Iris pigment epithelial cell (primary cell): ENCODE data around the gene MT1X.

Experiments
- DNase-seq: peaks from one replicate; pipeline ENCODE4 v3.0.0-alpha.2; 2011; ENCODE audit warnings: low read depth

The MT1X gene

GRCh38 chr16:56681939-56682702 lies at the start of gene MT1X:
Gene MT1X, plus strand, starts transcription at chr16:56682470. Its CDS starts 71 bp downstream, at chr16:56682541.
- peak; percentile 85 for DNase-seq

GRCh38 chr16:56632848-56633365 lies 49.4 kb upstream of the MT1X start:
- no peak for DNase-seq

- DNase-seq = no peak
Observed at GRCh38 chr16:56633535-56633934, 48.7 kb upstream of the MT1X start.

GRCh38 chr16:56634715-56635440 lies 47.4 kb upstream of the MT1X start:
- DNase-seq = no peak

GRCh38 chr16:56635441-56635967 lies 46.8 kb upstream of the MT1X start:
- DNase-seq = no peak

- no peak for DNase-seq
Observed at GRCh38 chr16:56636616-56637413, 45.5 kb upstream of the MT1X start.

- peak; percentile 66 for DNase-seq
Observed at GRCh38 chr16:56637814-56638750, 44.2 kb upstream of the MT1X start, which contains the start of gene MT1A. Gene MT1A, plus strand, starts transcription at chr16:56638666. Its CDS starts 73 bp downstream, at chr16:56638739.

GRCh38 chr16:56639045-56639444 lies 43.2 kb upstream of the MT1X start:
- no peak for DNase-seq

GRCh38 chr16:56640076-56640475 lies 42.2 kb upstream of the MT1X start:
- no peak for DNase-seq

GRCh38 chr16:56641166-56641565 lies 41.1 kb upstream of the MT1X start:
- no peak for DNase-seq

- DNase-seq = peak; percentile 58
Observed at GRCh38 chr16:56643080-56643778, 39.0 kb upstream of the MT1X start.

GRCh38 chr16:56643833-56644232 lies 38.4 kb upstream of the MT1X start:
- DNase-seq = no peak

GRCh38 chr16:56645311-56645710 lies 37.0 kb upstream of the MT1X start:
- no peak for DNase-seq

- no peak for DNase-seq
Observed at GRCh38 chr16:56645838-56646237, 36.4 kb upstream of the MT1X start.

GRCh38 chr16:56647641-56648431 lies 34.4 kb upstream of the MT1X start:
- no peak for DNase-seq

- DNase-seq = no peak
Observed at GRCh38 chr16:56649271-56649670, 33.0 kb upstream of the MT1X start.

GRCh38 chr16:56649820-56650219 lies 32.5 kb upstream of the MT1X start:
- no peak for DNase-seq

- DNase-seq = no peak
Observed at GRCh38 chr16:56651586-56651985, 30.7 kb upstream of the MT1X start, which contains the start of gene MT1B. Gene MT1B, plus strand, starts transcription at chr16:56651886. Its CDS starts 68 bp downstream, at chr16:56651954.

GRCh38 chr16:56652600-56652999 lies 29.7 kb upstream of the MT1X start:
- no peak for DNase-seq
